ENCODE data around the gene TOR1AIP1.
"Not testable (repeated sequence)": the region's sequence is repeated elsewhere in the genome, so short reads cannot be mapped to it uniquely, and the experiment has no call there.

Gene TOR1AIP1, protein sequence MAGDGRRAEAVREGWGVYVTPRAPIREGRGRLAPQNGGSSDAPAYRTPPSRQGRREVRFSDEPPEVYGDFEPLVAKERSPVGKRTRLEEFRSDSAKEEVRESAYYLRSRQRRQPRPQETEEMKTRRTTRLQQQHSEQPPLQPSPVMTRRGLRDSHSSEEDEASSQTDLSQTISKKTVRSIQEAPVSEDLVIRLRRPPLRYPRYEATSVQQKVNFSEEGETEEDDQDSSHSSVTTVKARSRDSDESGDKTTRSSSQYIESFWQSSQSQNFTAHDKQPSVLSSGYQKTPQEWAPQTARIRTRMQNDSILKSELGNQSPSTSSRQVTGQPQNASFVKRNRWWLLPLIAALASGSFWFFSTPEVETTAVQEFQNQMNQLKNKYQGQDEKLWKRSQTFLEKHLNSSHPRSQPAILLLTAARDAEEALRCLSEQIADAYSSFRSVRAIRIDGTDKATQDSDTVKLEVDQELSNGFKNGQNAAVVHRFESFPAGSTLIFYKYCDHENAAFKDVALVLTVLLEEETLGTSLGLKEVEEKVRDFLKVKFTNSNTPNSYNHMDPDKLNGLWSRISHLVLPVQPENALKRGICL

DNA sequence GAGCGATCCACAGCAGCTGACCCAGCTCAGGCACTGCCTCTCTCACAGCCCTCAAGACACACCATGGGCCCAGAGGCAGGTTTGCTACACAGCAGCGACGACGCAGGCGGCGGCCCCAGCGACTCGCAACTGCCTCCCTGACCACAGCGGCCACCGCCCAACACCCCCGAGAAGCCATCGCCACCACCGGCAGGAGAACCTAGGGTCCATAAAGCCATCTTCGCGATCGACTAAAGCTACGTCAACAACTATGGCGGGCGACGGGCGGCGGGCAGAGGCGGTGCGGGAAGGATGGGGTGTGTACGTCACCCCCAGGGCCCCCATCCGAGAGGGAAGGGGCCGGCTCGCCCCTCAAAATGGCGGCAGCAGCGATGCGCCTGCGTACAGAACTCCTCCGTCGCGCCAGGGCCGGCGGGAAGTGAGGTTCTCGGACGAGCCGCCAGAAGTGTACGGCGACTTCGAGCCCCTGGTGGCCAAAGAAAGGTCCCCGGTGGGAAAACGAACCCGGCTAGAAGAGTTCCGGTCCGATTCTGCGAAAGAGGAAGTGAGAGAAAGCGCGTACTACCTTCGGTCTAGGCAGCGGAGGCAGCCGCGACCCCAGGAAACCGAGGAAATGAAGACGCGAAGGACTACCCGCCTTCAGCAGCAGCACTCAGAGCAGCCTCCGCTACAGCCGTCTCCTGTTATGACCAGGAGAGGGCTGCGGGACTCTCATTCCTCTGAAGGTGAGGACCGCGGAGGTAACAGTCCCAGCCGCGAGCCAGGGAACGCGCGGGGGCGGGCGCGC lies at the start of gene TOR1AIP1:
TSS of gene TOR1AIP1 (plus strand) at position 33 of the 787 bp plus-strand sequence. CDS start at position 251, 218 bp downstream.
- DNase-seq (ENCODE audit: low spot score), result peak; percentile 89

DNA sequence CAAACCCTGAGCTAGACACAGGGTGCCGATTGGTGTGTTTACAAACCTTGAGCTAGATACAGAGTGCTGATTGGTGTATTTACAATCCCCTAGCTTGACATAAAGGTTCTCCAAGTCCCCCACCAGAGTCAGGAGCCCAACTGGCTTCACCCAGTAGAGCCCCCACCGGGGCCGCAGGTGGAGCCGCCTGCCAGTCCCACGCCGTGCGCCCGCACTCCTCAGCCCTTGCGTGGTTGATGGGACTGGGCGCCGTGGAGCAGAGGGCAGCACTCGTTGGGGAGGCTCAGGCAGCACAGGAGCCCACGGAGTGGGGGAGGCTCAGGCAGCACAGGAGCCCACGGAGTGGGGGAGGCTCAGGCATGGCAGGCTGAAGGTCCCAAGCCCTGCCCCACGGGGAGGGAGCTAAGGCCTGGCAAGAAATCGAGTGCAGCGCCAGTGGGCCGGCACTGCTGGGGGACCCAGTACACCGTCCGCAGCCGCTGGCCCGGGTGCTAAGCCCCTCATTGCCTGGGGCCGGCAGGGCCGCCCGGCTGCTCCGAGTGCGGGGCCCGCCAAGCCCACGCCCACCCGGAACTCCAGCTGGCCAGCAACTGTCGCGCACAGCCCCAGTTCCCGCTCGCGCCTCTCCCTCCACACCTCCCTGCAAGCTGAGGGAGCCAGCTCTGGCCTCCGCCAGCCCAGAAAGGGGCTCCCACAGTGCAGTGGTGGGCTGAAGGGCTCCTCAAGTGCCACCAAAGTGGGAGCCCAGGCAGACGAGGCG lies 45.2 kb upstream of the TOR1AIP1 start:
- not testable (repeated sequence) for DNase-seq (ENCODE audit: low spot score)

DNA sequence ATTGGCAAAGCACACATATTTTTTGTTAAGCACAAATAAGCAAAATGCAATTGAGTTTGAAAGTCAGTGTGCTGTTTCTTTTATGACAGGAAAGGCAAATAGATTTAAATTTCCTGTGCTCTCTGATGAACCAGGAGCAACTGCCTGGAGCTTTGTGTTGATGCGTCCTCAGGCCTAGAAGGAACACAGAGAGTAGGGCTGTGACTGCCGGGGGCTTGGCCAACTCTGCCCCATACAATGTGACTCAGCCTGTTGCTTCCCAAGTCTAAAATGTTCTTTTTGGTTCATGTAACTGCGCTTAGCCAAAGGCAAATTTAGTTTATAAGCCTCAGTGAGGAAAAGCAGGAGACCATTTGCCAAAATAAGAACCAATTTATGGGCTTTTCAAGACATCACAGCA lies 42.0 kb upstream of the TOR1AIP1 start:
- DNase-seq (ENCODE audit: low spot score), result no peak

DNA sequence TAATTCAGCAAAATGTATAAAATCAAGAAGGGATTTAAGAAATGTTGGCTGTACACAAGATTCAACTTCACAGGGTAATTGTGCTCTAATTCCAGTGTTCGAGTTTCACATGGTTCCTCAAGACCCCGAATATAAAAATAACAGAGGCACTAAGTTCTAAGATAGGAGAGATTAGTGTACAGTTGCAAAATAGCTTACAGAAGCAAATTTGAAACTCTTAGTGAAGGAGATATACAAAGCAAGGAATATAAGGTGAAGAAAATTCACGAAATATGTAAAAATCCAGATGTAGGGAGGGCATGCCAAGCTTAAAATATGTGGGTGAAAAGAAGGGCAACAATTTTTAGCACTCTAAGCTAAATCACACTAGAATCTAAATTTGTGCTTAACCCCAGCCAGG lies 33.9 kb upstream of the TOR1AIP1 start:
- no peak for DNase-seq (ENCODE audit: low spot score)

DNA sequence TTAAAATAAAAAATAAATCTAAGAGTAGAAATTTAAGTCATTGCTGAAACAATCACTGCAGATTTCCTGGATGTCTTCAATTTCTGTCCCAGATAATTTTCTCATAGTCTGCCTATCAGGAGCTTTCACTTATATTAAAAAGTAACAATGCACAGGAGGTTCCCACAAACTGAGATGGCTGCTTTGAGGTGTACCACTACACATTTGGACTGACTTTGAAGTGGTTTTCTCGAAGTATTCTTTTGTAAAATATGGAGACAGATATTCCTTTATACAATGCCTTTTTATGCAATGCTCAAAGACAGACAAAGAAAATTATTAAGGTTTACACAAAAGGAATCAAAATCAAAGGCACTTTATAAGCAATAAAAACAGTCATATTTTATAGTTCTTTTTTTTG lies 29.0 kb upstream of the TOR1AIP1 start:
- DNase-seq (ENCODE audit: low spot score), result no peak

DNA sequence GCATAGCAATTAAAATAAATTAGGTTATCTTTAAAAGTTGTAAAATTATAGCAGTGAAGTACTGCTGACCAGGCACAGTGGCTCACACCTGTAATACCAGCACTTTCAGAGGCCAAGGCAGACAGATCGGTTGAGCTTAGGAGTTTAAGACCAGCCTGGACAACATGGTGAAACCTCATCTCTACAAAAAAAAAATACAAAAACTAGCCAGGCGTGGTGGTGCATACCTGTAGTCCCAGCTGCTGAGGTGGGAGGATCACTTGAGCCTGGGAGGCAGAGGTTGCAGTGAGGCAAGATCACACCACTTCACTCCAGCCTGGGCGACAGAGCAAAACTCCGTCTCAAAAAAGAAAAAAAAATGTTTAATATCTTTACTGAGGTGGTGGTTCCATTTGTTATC lies 26.3 kb upstream of the TOR1AIP1 start:
- not testable (repeated sequence) for DNase-seq (ENCODE audit: low spot score)

DNA sequence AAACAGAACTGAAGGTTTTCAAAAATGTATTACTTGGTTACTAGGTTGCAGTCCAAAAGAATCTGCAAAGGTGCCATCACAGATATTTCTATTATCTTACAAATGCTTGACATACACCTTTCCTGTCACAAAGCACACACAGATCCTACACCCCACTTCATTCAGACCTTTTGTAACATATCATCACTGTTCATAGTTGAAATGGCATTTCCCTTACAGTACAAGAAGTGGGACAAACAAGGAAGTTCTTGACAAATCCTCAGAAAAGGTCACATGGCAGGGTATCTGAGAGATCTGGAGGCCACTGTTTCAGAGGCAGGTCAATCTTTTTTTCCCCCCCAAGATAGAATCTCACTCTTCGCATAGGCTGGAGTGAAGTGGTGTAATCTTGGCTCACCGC lies 25.8 kb upstream of the TOR1AIP1 start:
- no peak for DNase-seq (ENCODE audit: low spot score)

DNA sequence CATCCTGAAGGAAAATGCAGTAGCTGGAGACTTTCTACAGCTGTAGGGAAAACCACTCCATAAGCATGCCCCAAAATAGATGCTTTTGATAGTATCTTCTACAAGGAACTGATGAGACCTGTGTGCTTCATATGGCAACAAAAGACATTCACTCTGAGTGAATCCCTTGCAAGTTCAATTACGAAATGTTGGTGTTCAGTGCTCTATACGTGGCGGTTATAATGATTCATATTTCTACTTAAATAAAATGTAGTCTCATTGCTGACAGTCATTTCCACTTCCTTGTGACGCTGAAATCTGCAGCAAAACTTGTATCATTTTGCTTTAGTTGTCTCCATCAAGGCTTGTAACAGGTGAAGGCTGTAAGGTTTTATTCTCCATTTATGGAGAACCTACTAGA lies 25.1 kb upstream of the TOR1AIP1 start:
- no peak for DNase-seq (ENCODE audit: low spot score)

DNA sequence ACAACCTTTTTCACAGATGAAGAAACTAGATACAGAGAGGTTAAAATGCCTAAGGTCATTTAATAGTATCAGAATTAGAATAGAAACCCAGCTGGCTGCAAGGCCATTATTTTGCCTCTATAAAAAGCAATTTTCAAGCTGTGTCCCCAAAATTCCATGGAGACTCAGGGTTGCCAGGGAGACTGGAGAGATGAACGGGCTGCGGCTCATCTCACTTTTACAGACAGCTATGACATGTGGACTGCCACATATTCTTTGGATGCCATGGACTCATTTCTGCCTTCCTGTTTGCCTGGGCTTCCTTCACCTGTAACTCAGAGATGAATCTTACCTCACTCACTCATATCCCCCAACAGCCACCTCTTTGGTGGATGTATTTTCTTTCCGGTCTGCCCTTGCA lies 21.4 kb upstream of the TOR1AIP1 start:
- DNase-seq (ENCODE audit: low spot score), result no peak

DNA sequence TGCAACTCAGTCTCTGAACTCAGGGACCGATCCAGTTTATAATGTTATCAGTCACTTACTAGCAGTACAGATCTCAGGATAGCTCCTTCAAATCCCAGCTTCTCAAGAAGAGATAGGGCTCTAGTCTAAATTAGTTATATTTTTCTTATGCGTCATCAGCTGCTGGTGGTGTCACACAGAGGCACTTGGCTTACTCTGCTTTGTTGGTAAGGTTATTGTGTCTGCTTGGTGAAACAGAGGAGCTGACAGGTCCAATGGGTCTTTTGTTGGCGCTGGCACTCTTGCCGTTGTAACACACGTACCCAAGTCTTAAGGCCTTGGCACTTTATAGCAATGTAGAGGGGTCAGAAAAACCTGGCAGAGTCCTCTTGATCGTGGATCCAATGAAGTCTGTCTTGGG lies 16.7 kb upstream of the TOR1AIP1 start:
- DNase-seq (ENCODE audit: low spot score), result no peak

DNA sequence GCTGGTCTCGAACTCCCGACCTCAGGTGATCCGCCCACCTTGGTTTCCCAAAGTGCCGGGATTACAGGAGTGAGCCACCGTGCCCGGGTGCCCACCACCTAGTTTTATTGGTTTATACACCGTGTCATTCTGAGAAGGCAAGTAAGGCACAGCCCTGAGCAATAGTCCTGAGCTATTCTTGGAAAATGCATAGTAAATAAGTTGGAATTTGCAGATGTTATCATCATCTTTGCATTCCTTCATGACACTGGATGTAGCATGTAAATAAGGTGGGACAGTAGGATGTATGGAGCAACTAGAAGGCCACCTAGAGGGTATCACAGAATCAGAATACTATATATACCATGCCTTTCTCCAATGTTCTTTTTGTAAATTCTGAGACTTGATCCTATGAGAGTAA lies 15.5 kb upstream of the TOR1AIP1 start:
- DNase-seq (ENCODE audit: low spot score), result no peak

DNA sequence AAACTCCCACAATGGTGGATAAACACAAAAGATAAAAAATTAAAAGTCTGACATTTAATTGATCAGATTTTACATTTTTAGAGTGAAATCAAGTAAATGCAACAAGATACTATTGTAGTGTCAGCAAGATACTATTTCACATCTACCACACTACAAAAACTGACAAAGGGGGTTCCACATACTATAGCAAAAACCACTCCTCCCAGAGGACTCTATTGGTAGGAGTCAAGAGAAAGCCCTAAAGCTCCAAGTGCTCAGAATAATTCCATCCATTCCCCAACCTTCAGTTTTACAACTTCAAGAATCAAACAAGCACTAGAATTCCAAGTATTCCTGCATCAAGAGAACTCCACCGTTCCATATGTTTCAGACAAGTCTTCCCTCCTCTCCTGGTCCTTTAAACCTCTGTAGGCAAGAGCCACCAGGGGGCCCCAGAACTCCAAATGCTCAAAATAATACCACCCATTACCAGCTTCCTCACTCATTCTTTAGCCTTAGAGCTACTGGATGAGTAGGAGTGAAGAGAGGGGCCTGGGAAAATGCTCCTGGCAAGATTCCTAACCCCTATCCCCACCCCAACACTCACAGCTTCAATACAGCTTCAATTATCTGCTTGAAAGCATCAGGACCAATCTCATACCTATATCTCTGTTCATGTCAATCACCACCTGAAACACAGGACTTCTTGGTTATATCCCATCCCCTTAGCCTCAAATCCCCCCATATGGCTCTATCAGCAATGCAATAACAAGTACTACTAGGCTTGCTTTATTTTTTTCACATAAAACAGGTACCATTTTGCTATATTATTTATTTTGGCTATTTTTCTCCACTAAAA lies 14.4 kb upstream of the TOR1AIP1 start:
- peak; percentile 50 for DNase-seq (ENCODE audit: low spot score)

DNA sequence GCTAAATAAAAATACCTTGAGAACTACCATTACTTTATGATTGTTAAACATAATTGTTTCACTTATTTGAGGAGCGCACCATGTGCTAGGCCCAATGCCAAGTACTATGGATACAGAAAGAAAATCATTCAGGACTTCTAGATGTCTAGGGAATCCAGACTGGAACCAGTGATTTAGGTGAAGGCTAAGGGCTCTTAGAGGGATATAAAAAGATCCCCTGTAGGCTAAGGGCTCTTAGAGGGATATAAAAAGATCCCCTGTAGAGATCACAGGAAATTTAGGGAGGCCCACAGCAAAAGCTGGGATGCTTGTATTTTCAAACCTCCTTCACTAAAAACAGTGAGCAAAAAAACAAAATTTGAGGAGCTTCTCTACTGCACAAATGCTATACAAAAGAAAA lies 11.2 kb upstream of the TOR1AIP1 start:
- no peak for DNase-seq (ENCODE audit: low spot score)

DNA sequence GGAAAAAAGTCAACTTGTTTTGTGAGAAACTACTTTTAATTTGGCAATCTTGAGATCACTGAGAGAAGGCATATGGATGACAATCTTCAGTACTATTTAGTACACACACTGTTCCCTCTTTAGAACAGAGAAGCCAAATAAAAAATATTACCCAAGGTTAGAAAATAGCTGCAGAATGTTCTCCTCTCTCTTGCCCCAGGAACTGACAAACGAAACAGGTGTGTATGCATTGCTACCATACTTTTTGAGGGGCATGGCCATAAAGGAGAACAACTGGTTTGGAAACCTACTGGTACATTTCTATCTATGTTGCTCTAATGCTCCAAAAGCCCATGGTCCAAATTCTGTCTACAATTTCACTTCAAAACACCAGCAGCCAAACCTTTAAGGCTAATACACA lies 10.1 kb upstream of the TOR1AIP1 start:
- no peak for DNase-seq (ENCODE audit: low spot score)

DNA sequence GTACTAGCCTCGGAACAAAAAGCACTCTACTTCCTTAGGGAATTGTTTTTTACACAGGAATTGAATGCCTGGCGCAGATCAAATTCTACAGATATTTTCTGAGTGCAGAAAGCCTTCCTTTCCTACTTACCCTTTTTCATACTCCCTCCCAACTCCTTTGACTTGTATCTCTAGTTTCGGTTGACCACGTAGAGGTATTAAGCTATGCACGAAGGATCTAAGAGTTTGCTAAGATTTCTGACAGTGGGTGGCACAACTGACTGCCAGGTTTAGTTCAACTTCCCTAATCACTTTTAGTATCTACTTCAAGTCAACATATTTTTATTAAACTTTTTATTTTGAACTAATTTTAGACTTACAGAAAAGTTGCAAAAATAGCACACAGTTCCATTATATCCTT lies 9.5 kb upstream of the TOR1AIP1 start:
- no peak for DNase-seq (ENCODE audit: low spot score)

DNA sequence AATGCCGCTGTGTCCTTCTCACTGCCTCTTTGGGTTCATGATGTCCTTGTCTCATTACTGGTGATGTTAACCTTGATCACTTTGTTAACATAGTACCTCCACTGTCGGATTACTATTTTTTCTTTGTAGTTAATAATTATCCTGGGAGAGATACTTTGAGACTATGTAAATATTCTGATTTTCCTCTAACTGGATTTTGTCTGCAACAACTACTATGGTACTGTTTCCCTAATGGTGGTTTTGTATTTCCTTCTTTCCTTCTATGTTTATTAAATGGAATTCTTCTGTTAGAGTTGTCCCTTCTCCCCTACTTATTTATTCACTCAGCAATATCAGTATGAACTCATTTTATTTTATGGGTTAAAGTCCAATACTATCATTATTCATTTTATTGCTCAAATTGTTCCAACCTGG lies 8.6 kb upstream of the TOR1AIP1 start:
- no peak for DNase-seq (ENCODE audit: low spot score)

DNA sequence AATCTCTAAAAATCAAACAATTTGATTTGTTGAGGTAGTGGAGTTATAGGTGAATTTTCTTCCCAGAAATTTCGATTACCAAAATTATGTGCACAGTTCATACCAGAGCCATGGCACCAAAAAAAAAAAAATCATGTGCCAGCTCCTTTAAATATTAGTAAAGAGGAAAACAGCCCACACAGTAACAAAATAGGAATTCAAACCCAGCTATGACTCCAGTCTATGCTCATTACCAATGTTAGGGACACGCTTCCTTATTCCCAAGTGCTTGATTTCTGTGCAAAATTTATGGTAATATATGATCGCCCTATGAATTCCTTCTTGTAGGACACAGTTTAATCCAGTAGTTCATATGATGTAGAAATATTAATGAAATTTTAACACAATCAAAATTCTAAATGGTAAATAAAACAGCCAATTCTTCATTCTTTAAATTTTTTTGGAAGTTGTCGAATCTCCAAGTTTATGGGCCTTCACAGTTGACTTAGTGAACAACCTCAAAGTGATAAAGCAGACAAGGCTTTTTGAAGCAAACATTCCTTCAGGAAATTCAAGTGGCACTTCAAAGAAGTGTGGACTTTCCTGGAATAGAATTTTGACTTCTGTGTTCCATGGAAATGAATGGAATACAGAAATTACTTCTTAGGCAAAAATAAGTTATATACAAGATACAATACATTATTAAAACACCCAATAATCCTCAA lies 6.3 kb upstream of the TOR1AIP1 start:
- no peak for DNase-seq (ENCODE audit: low spot score)

DNA sequence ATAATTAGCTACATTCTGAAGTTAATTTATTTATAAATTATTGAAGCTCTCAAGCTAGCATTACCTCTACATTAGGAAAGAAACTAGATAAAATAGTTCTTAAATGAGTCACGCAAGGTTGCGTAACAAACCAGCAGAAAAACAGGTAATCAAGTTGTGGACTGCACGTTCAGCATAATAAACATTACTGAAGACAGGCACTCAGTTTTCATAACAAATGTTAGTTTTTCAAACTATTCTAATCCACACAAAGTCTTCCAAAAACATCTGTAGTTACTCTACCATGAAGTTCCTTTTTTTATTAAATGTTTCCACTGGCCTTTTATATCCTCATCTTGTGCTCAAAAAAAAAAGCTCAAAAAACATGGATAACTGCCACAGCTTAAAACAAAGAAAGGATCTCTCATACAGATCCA lies 5.8 kb upstream of the TOR1AIP1 start:
- DNase-seq (ENCODE audit: low spot score), result no peak

DNA sequence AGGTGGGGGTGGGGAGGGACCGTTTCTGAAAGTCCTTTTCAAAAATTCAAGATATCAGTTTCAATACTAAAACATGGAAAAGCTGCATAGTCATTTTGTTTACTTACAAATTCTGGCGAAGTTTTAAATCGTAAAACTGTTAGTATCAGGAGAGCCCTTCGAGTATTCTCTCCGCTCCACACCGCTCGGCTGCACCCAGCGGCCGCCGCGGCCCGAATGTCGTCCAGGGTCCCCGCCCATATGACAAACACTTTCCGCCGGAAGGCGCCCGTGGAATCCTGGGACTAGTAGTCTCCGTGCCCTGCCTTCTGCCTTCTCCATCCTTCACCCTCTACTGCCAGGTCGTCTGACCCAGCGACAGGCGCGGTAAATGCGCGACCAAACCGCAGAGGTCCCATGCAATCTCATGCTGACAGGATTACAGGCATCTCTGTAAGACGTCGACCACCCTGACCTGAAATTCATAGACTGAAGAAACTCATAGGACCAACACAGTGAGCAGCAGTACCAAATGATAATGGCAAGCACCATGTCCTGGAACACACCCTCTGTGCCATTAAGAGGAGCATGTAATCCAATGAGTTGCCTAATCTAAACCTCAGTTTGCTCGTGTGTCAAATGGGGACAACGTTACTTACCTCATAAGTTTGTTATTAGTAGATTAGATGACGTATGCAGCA lies 4.4 kb upstream of the TOR1AIP1 start, which contains the start of gene TOR1AIP2:
TSS of gene TOR1AIP2 (minus strand) at position 218 of the 680 bp plus-strand sequence. CDS start 25,138 bp downstream, outside the sequence.
- peak; percentile 68 for DNase-seq (ENCODE audit: low spot score)

DNA sequence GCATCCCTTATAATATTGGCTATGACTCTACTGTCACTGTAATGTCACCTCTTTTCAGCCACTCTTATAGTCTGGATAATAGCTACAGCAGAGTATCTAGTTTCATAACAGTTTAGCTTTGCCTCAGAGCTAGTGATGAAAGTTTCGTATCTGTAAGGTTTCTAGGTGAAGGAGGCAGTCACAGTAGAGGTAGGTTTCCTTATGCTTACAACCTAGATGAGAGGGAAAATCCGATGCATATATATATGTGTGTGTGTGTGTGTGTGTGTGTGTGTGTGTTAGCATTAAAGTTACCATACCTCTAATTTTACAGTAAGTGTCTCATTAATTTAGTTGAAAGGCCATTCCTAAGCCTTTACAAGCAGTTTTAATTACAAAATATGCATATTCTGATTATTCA lies 2.3 kb upstream of the TOR1AIP1 start:
- DNase-seq (ENCODE audit: low spot score), result no peak
